ENCODE results near the gene LYZL1. TPM values are rescaled to one million over a fixed set of nuclear protein-coding genes. Genes with fewer than 3 reads are reported as not detected.

Gene LYZL1
- total and polyA plus RNA-seq, 2 experiments from 2014 or later, result not detected

DNA sequence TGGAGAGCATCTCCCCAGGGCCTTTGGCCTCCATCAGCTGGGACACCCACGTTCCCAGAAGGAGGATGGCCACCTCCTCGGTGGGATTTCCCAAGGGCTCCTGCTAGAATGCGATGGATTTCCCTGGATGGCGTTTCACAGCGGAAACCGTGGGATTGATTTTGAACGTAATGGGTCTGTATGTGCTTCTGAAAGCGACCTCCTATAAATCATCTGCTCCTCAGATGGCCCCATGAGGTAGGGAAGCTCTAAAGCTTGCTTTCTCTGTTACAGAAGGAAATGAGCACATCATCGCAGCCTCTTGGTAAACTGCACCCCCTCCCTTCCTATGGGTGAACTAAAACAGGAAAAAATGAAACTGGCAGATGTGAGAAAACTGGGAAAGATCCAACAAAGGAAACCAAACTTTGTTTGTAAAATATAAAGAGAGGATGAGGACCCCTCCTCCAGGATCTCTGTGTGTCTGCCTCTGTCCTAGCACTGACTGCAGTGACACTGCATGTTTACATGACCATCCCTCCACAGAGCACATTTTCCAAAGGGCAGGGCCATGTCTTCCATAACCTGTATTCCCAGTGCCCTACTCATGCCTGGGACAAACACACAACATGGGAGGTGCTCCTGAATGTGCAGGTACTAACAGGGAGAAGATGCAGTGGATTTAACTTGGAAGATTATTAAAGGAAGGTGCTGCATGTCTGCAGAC is 57.6 kb downstream of the LYZL1 start:
- Histone ChIP-seq H3K79me2 (ENCODE audit: insufficient read depth) (no peaks in the 10 kb centered on the region), H3K9me3 (ENCODE audit: low read depth) (no peaks in the 10 kb centered on the region), H3K9ac (no peak overlapping the region), H3K4me1 (ENCODE audit: insufficient read depth) (no peaks in the 10 kb centered on the region), H3F3A (ENCODE audit: insufficient read depth) (no peaks in the 10 kb centered on the region), H3K4me3 (no peak overlapping the region), H3K27ac (no peak overlapping the region), H3K4me2 (ENCODE audit: unreplicated experiment) (no peak overlapping the region), H2AFZ (no peak overlapping the region), H3K36me3 (ENCODE audit: low read depth) (no peaks in the 10 kb centered on the region), H4K20me1 (ENCODE audit: insufficient read depth) (no peaks in the 10 kb centered on the region), H3K9me2 (ENCODE audit: insufficient read depth) (0 out of 2 replicates have a peak, but pooled peaks cover 5% of the 10 kb centered on the region), H3K27me3 (replicated peaks; ENCODE audit: insufficient read depth) (0 out of 2 replicates have a peak, but pooled peaks cover 5% of the 10 kb centered on the region)
- TF ChIP-seq EZH2 (IDR thresholded peaks at IDR 0.05; ENCODE audit: insufficient read depth, poor library complexity, severe bottlenecking) (no peak), EZH2phosphoT487 (IDR thresholded peaks at IDR 0.05; ENCODE audit: insufficient read depth, low read depth) (no peak)
- WGBS, 2 experiments (ENCODE audit: low coverage in 1 of 2, low lambda C conversion rate in 2 of 2, missing lambda C conversion rate in 2 of 2), result 58 to 60% methylated on average over 9 of the region's 9 CpGs
- in situ Hi-C loops (cut with MboI), result no loop called here
- DNase-seq, result no peak

DNA sequence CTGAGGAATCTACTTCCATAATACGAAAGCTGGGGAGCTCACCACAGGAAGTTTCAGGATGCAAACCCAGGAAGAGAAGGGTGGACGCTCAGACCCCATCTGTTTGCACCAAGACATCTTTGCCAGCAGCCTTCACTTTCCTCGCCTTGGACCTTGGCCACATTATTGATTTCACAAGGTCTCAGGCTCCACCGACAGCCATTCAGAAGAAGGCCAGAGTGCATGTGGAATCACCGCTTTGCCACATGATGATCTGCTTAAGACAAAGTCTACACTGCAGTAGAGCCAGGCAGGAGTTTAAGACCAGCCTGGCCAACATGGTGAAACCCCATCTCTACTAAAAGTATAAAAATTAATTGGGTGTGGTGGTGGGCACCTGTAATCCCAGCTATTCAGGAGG is 60.0 kb downstream of the LYZL1 start:
- H3K27ac ChIP-seq, result no peak overlapping the region
- H3K9ac ChIP-seq, result no peak overlapping the region
- no peaks in the 10 kb centered on the region for H4K20me1 ChIP-seq (ENCODE audit: insufficient read depth)
- 53 to 60% methylated on average over 5 of the region's 5 CpGs for WGBS, 2 experiments (ENCODE audit: low coverage in 1 of 2, low lambda C conversion rate in 2 of 2, missing lambda C conversion rate in 2 of 2)
- H3K27me3 ChIP-seq (replicated peaks; ENCODE audit: insufficient read depth), result peaks cover 22% of the 10 kb centered on the region
- no peaks in the 10 kb centered on the region for H3F3A ChIP-seq (ENCODE audit: insufficient read depth)
- no peak overlapping the region for H3K4me2 ChIP-seq (ENCODE audit: unreplicated experiment)
- DNase-seq, result no peak
- no peaks in the 10 kb centered on the region for H3K36me3 ChIP-seq (ENCODE audit: low read depth)
- no peaks in the 10 kb centered on the region for H3K4me1 ChIP-seq (ENCODE audit: insufficient read depth)
- no peaks in the 10 kb centered on the region for H3K79me2 ChIP-seq (ENCODE audit: insufficient read depth)
- H3K9me3 ChIP-seq (ENCODE audit: low read depth), result no peaks in the 10 kb centered on the region
- in situ Hi-C loops (cut with MboI), result no loop called here
- no peak overlapping the region for H2AFZ ChIP-seq
- no peaks in the 10 kb centered on the region for H3K9me2 ChIP-seq (ENCODE audit: insufficient read depth)
- TF ChIP-seq EZH2 (IDR thresholded peaks at IDR 0.05; ENCODE audit: insufficient read depth, poor library complexity, severe bottlenecking) (no peak), EZH2phosphoT487 (IDR thresholded peaks at IDR 0.05; ENCODE audit: insufficient read depth, low read depth) (no peak)
- H3K4me3 ChIP-seq, result no peak overlapping the region

DNA sequence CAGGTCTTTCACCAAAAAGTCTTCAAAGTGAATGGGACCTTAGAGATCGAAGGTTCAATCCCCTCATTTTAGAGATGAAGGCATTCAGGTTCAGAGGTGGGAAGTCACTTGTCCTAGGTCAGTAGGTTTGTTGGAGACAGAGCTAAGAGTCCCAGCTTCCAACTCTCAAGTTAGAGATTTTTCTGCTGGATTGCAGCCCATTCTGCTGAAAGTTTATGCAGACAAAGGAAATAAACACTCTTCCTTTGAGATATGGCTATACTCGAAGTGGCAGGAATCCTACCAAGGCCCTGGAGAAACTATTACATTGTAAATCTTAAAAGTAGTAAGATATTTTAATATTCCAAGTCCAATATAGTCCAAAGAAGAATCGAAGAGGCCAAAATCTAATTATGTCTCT is 64.4 kb downstream of the LYZL1 start:
- H3K4me1 ChIP-seq (ENCODE audit: insufficient read depth), result no peaks in the 10 kb centered on the region
- TF ChIP-seq EZH2phosphoT487 (IDR thresholded peaks at IDR 0.05; ENCODE audit: insufficient read depth, low read depth), result no peak
- no peak for TF ChIP-seq EZH2 (IDR thresholded peaks at IDR 0.05; ENCODE audit: insufficient read depth, poor library complexity, severe bottlenecking)
- H3K79me2 ChIP-seq (ENCODE audit: insufficient read depth), result no peaks in the 10 kb centered on the region
- 35 to 53% methylated on average over 3 of the region's 3 CpGs for WGBS, 2 experiments (ENCODE audit: low coverage in 1 of 2, low lambda C conversion rate in 2 of 2, missing lambda C conversion rate in 2 of 2)
- H3K27me3 ChIP-seq (replicated peaks; ENCODE audit: insufficient read depth), result peaks cover 29% of the 10 kb centered on the region
- H3K9me3 ChIP-seq (ENCODE audit: low read depth), result no peaks in the 10 kb centered on the region
- H4K20me1 ChIP-seq (ENCODE audit: insufficient read depth), result no peaks in the 10 kb centered on the region
- H3K36me3 ChIP-seq (ENCODE audit: low read depth), result no peaks in the 10 kb centered on the region
- H3K9me2 ChIP-seq (ENCODE audit: insufficient read depth), result no peaks in the 10 kb centered on the region
- no peak overlapping the region for H3K4me2 ChIP-seq (ENCODE audit: unreplicated experiment)
- no peak overlapping the region for H3K27ac ChIP-seq
- H3K9ac ChIP-seq, result no peak overlapping the region
- H3F3A ChIP-seq (ENCODE audit: insufficient read depth), result no peaks in the 10 kb centered on the region
- no peak for DNase-seq
- H3K4me3 ChIP-seq, result no peak overlapping the region
- H2AFZ ChIP-seq, result no peak overlapping the region
- in situ Hi-C loops (cut with MboI), result no loop called here

DNA sequence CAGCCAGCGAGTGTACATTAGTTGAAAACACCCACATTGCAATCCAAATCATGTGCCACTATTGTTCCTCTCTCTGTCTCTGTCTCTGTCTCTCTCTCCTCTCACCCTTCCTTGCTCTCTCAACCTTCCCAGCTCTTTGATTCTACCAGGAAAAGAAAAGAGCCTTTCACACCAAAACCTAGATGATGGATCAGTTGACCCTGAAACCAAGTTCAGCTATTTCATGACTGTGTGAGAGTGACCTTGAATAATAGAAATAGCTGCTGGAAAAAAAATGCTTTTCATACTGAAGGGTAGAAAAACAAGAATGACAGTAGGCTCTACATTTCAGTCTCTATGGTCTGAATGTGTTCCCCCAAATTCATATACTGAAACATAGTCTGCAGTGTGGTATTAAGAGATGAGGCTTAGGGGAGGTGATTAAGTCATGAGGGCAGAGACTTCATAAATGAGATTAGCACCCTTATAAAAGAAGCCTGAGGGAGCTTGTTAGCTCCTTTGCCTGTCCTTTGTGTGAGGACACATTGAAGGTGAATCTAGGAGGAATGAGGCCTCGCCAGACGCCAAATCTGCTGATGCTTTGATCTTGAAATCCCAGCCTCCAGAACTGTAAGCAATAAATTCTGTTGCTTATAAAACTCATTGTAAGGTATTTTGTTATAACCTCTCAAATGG is 65.2 kb downstream of the LYZL1 start:
- in situ Hi-C loops (cut with MboI), result no loop called here
- Histone ChIP-seq H4K20me1 (ENCODE audit: insufficient read depth) (no peaks in the 10 kb centered on the region), H3K4me2 (ENCODE audit: unreplicated experiment) (no peak overlapping the region), H2AFZ (no peak overlapping the region), H3K9me3 (ENCODE audit: low read depth) (no peaks in the 10 kb centered on the region), H3K27me3 (replicated peaks; ENCODE audit: insufficient read depth) (peaks cover 29% of the 10 kb centered on the region), H3K9ac (no peak overlapping the region), H3K4me1 (ENCODE audit: insufficient read depth) (no peaks in the 10 kb centered on the region), H3K27ac (no peak overlapping the region), H3F3A (ENCODE audit: insufficient read depth) (no peaks in the 10 kb centered on the region), H3K36me3 (ENCODE audit: low read depth) (no peaks in the 10 kb centered on the region), H3K9me2 (ENCODE audit: insufficient read depth) (no peaks in the 10 kb centered on the region), H3K79me2 (ENCODE audit: insufficient read depth) (no peaks in the 10 kb centered on the region), H3K4me3 (no peak overlapping the region)
- TF ChIP-seq EZH2 (IDR thresholded peaks at IDR 0.05; ENCODE audit: insufficient read depth, poor library complexity, severe bottlenecking) (no peak), EZH2phosphoT487 (IDR thresholded peaks at IDR 0.05; ENCODE audit: insufficient read depth, low read depth) (no peak)
- WGBS, 2 experiments (ENCODE audit: low coverage in 1 of 2, low lambda C conversion rate in 2 of 2, missing lambda C conversion rate in 2 of 2), result 52 to 66% methylated on average over 3 of the region's 3 CpGs
- no peak for DNase-seq
